ENCODE measurements around the gene DCAF7. TPM values are rescaled to one million over a fixed set of nuclear protein-coding genes. Genes with fewer than 3 reads are reported as not detected.

DCAF7 gene
- total RNA-seq, 1 donor from 2014 or later = 137 TPM

DNA sequence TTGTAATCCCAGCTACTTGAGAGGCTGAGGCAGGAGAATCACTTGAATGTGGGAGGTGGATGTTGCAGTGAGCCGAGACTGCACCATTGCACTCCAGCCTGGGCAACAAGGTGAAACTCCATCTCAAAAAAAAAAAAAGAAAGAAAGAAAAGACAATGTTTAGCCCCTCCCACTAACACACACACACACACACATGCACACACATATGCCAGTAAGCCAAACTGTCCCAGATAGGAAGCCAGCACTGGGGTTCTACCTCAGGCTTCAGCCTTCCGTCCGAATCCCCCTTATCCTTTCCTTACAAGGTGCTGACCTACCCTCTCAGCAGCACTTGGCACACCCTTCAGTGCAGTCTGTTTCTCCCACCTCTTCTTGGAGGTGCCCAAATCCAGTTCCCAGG lies 35.8 kb upstream of the DCAF7 start:
- TF ChIP-seq, protein P1, sequence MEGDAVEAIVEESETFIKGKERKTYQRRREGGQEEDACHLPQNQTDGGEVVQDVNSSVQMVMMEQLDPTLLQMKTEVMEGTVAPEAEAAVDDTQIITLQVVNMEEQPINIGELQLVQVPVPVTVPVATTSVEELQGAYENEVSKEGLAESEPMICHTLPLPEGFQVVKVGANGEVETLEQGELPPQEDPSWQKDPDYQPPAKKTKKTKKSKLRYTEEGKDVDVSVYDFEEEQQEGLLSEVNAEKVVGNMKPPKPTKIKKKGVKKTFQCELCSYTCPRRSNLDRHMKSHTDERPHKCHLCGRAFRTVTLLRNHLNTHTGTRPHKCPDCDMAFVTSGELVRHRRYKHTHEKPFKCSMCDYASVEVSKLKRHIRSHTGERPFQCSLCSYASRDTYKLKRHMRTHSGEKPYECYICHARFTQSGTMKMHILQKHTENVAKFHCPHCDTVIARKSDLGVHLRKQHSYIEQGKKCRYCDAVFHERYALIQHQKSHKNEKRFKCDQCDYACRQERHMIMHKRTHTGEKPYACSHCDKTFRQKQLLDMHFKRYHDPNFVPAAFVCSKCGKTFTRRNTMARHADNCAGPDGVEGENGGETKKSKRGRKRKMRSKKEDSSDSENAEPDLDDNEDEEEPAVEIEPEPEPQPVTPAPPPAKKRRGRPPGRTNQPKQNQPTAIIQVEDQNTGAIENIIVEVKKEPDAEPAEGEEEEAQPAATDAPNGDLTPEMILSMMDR (IDR thresholded peaks at IDR 0.05; ENCODE audit: partially characterized antibody, unreplicated experiment) = no peak
- Mint-ChIP-seq H3K36me3 (ENCODE audit: unreplicated experiment) (no peaks in the 10 kb centered on the region), H3K9me3 (ENCODE audit: unreplicated experiment) (peaks cover 8% of the 10 kb centered on the region), H3K27ac (ENCODE audit: unreplicated experiment) (no peak overlapping the region), H3K4me1 (ENCODE audit: low read depth, unreplicated experiment) (no peaks in the 10 kb centered on the region), H3K4me3 (ENCODE audit: unreplicated experiment) (no peak overlapping the region), H3K27me3 (ENCODE audit: unreplicated experiment) (peaks cover 3% of the 10 kb centered on the region)
- no peak for DNase-seq

DNA sequence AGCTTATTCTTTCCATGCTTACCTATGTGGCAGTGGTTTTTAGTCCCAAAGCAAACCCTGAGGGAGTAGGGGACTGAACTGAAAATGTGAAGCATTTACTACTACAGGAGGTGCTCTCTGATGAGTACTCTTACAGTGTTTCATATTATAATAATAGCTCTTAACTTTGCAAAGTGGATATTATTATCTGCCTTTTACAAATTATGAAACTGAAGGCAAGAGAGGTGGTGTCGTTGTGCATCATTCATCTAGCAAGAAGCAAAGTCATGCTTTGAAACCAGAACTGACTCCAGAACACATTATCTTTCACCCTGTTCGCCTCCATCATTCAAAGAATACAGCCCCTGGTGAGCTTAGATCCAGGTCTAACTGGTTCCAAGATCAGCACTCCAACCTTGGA lies 35.3 kb upstream of the DCAF7 start:
- no peak for DNase-seq
- Mint-ChIP-seq H3K4me3 (ENCODE audit: unreplicated experiment) (no peak overlapping the region), H3K9me3 (ENCODE audit: unreplicated experiment) (peaks cover 5% of the 10 kb centered on the region), H3K27me3 (ENCODE audit: unreplicated experiment) (peaks cover 1% of the 10 kb centered on the region), H3K4me1 (ENCODE audit: low read depth, unreplicated experiment) (no peaks in the 10 kb centered on the region), H3K36me3 (ENCODE audit: unreplicated experiment) (no peaks in the 10 kb centered on the region), H3K27ac (ENCODE audit: unreplicated experiment) (no peak overlapping the region)
- TF ChIP-seq, protein P1 (IDR thresholded peaks at IDR 0.05; ENCODE audit: partially characterized antibody, unreplicated experiment) = no peak

DNA sequence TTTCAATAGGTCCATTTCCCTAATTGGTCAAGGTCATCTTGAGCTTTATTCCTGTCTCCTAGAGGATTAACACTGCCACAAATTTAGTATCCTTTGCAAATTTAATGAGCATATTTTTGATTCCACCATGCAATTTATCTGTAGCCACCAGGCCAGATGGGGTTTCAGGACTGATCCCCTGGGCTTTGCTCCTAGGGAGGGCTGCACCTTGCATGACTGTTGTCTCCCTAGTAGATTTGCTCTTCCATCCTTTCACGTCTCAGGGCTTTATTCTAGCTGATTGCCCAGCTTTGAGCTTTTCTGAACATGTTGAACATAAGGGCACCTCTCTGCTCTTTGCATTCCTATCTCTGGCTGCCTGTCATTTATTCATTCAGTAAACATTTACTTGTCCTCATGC lies 34.9 kb upstream of the DCAF7 start:
- Mint-ChIP-seq H3K4me1 (ENCODE audit: low read depth, unreplicated experiment) (no peaks in the 10 kb centered on the region), H3K36me3 (ENCODE audit: unreplicated experiment) (no peaks in the 10 kb centered on the region), H3K27me3 (ENCODE audit: unreplicated experiment) (no peaks in the 10 kb centered on the region), H3K27ac (ENCODE audit: unreplicated experiment) (no peak overlapping the region), H3K9me3 (ENCODE audit: unreplicated experiment) (peaks cover 5% of the 10 kb centered on the region), H3K4me3 (ENCODE audit: unreplicated experiment) (no peak overlapping the region)
- DNase-seq = no peak
- TF ChIP-seq, protein P1 (IDR thresholded peaks at IDR 0.05; ENCODE audit: partially characterized antibody, unreplicated experiment) = no peak

DNA sequence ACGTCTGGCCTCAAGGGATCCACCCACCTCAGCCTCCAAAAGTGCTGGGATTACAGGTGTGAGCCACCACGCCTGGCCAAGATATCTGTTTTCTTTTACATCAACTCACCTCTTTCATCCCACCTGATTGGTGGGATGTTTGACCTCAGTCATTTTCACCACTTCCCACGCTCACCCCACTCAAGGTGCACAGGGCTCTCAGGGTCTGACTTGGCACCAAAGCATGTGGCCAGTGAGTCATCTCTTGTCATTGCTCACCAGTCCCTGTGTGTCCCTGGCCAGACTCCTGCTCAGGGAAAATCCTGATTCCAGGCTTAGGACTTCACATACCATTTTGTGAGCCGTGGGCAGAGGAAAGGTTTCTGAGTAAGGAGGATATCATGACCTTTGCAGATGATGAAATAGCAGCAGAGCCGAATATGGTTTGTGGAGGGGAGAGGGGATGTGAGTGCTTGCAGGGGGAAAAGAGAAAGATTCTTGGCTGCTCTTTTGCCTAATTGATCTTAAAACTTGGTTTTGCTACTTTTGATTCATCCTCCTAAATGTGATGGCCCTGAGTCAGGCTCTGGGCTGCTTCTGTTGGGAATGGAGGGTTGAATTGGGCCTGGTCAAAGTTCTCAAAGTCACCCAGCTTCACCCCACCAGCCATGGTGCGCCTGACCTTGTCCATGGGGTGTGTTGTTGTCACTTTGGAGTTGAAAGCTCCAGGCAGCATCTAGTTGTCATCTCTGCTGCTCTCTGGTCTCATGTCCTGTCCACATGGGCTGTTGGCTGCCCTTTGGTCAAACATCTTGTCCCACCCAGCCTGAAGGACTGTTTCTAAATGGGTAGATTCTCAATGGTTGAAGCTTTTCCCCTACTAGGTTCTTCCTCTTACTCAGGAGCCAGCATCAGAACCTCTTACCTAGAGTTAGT lies 33.1 kb upstream of the DCAF7 start:
- no peak overlapping the region for H3K27ac Mint-ChIP-seq (ENCODE audit: unreplicated experiment)
- TF ChIP-seq, protein P1 (IDR thresholded peaks at IDR 0.05; ENCODE audit: partially characterized antibody, unreplicated experiment) = no peak
- H3K4me1 Mint-ChIP-seq (ENCODE audit: low read depth, unreplicated experiment) = no peaks in the 10 kb centered on the region
- H3K4me3 Mint-ChIP-seq (ENCODE audit: unreplicated experiment) = no peak overlapping the region
- DNase-seq = no peak
- H3K9me3 Mint-ChIP-seq (ENCODE audit: unreplicated experiment) = peaks cover 5% of the 10 kb centered on the region
- H3K27me3 Mint-ChIP-seq (ENCODE audit: unreplicated experiment) = peaks cover 2% of the 10 kb centered on the region
- no peaks in the 10 kb centered on the region for H3K36me3 Mint-ChIP-seq (ENCODE audit: unreplicated experiment)

DNA sequence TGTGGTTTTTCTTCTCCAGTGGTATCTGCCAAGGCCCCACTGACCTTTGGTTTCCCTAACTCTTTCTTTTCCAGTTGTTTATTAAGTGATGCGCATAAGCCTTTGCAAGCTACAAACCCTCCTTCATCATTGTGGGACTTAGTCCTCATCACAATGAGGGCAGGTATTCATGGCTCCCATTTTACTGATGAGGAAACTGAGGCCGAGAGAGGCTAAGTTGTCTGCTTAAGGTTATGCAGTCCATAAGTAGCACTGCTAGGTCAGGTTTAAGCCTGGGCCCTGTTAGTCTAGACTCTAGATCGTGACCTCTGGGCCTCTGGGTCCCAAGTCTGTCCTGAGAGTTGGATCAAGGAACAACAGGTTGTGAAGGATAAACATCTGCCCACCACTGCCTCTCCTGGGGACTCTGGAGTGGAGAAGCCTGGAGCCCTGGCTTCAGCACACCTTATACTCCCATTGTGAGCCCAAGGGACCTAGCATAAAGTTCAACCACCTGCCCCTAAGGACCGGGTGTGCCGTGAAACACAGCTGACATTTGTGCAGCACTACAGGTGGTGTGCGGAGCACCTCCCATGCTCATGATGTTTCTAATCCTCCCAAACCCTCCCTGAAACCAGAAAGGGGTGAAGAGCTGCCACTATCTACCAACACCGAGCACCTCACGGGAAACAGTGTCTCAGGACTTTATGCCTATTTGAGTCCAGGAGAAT lies 32.3 kb upstream of the DCAF7 start:
- TF ChIP-seq, protein P1 (IDR thresholded peaks at IDR 0.05; ENCODE audit: partially characterized antibody, unreplicated experiment) = no peak
- Mint-ChIP-seq H3K27ac (ENCODE audit: unreplicated experiment) (no peak overlapping the region), H3K36me3 (ENCODE audit: unreplicated experiment) (no peaks in the 10 kb centered on the region), H3K27me3 (ENCODE audit: unreplicated experiment) (peaks cover 2% of the 10 kb centered on the region), H3K9me3 (ENCODE audit: unreplicated experiment) (no peaks in the 10 kb centered on the region), H3K4me1 (ENCODE audit: low read depth, unreplicated experiment) (no peaks in the 10 kb centered on the region), H3K4me3 (ENCODE audit: unreplicated experiment) (no peak overlapping the region)
- DNase-seq = no peak
